DLD1 (cell line): Measurements from ENCODE around the gene PLEKHG4B.
"Not testable (repeated sequence)": the region's sequence is repeated elsewhere in the genome, so short reads cannot be mapped to it uniquely, and the experiment has no call there.

Source experiments
- in situ Hi-C: cut with HindIII; loops from 2 replicates; pipeline ENCODE4 v1.10.0; 2017; ENCODE audit warnings: low sequenced_read_pairs

PLEKHG4B gene

GRCh38 chr5:218457-219291, 126.7 kb downstream of the PLEKHG4B start:
- in situ Hi-C loops = no loop called here

DNA sequence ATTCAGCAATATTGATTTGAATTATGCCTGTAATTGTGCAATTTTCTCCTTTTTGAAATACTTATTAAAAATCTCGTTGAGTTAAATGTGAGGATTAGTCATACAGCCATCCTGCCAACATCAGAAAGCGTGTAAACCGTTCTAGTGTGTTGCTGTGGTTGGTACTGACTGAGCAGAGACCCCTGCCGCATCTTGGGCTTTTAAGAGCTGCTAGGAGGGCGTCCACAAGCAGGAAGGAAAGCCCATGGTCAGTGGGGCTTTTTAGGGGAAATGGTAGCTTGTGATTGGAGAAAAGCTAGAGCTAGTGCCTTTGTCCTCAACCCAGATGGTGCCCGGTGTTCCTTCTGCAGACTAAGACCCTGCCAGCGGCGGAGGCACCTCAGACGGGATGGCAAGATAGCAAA, 127.5 kb downstream of the PLEKHG4B start:
- in situ Hi-C loops = no loop called here

DNA sequence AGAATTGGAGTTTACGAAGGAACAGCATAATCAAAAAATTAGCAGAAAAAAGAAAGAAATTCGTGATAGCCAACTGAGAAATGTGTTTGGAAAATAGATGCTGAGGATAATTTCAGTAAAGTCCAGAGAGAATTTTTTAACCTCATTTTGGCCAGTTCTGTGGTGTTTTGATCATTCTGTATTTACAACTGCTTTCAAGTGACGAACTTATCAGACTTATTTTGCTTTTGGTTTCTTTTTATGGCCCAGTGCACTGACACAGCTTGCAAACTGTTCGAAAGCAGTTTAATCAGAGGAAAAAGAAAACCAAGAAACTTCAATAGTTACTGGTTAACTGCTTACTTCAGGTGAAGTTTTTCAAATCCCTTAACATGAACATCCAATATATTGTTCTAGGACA, 128.0 kb downstream of the PLEKHG4B start:
- in situ Hi-C loops = no loop called here

GRCh38 chr5:222951-223715, 131.2 kb downstream of the PLEKHG4B start:
- in situ Hi-C loops = not testable (repeated sequence)

GRCh38 chr5:223791-224190, 131.8 kb downstream of the PLEKHG4B start:
- in situ Hi-C loops = no loop called here

GRCh38 chr5:225334-225733, 133.4 kb downstream of the PLEKHG4B start:
- in situ Hi-C loops = no loop called here

- in situ Hi-C loops = not testable (repeated sequence)
These were observed 135.4 kb downstream of the PLEKHG4B start for GRCh38 chr5:227375-227774.

DNA sequence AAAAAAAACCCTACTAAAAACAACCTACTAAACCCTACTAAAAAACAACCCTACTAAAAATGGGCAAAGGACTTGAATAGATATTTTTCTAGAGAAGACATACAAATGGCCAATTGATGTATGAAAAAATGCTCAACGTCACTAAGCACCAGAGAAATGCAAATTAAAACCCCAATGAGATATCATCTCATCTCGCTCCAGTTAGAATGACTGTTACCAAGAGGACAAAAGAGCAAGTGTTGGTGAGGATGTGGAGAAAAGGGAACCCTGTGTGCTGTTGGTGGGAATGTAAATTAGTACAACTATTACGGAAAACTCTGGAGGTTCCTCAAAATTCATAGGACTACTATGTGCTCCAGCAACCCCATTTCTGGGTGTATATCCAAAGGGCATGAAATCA, 136.9 kb downstream of the PLEKHG4B start:
- in situ Hi-C loops = no loop called here

GRCh38 chr5:230711-231110, 138.7 kb downstream of the PLEKHG4B start:
- in situ Hi-C loops = no loop called here

DNA sequence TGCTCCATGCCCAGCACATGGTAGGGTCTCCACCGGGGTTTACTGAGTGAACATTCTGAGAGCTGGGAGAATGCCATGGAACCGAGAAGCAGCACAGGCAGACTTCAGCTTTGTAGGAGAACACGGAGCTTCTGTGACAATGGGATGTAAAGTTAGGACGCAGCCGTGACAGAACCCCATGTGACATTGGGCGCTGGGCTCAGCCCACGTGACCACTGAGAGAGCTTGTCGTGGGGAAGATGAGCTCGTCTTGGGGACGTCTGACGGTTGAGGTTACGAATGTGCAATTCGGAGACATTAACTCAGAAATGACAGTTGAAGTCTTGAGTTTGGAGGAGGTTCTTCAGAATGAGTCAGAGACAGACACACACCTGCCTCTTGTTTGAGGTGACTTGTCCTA, 139.7 kb downstream of the PLEKHG4B start:
- in situ Hi-C loops = no loop called here

- in situ Hi-C loops = not testable (repeated sequence)
These were observed 141.5 kb downstream of the PLEKHG4B start for GRCh38 chr5:233426-233825.

DNA sequence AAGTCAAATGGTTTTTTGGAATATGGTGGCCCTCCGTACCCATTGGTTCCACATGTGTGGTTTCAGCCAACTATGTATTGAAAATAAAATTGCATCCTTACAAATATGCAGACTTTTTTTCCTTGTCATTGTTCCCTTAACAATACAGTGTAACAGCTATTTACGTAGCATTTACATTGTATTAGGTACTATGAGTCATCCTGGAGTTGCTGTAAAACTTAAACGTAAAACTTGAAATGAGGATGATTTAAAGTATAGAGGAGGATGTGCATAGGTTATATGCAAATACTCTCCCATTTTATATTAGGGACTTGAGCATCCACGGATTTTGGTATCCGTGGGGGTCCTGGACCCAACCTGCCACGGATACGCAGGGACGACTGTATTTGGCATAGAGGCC, 142.5 kb downstream of the PLEKHG4B start:
- in situ Hi-C loops = no loop called here

- in situ Hi-C loops = not testable (repeated sequence)
These were observed 143.6 kb downstream of the PLEKHG4B start for GRCh38 chr5:235527-235926.

- in situ Hi-C loops = not testable (repeated sequence)
These were observed 146.0 kb downstream of the PLEKHG4B start for GRCh38 chr5:237931-238330.
